RWPE1 (cell line): ENCODE measurements around the gene PCSK1.

ENCODE experiments used
- CTCF ChIA-PET: fragments of 350-600 bp; sonication (Branson Sonifier 250); formaldehyde crosslinking; extraction: SDS; loops from one replicate; lab custom pipeline; 2021; lab: Yijun Ruan, JAX
- POLR2A ChIA-PET: fragments of 400-600 bp; formaldehyde crosslinking; extraction: SDS; loops from one replicate; lab custom pipeline; 2020; ENCODE audit warnings: antibody characterized with exemption; ENCODE audit not compliant: low non-redundant PET; lab: Yijun Ruan, JAX
- DNase-seq: peaks from one replicate; pipeline ENCODE4 v3.0.0; 2012; ENCODE audit warnings: low spot score
- H3K27ac ChIP-seq: fragments of 450-650 bp; 2 replicates; pipeline ENCODE4 v1.5.1; 2017
- CTCF ChIP-seq: fragments of 450-650 bp; conservative IDR thresholded peaks from 2 replicates; pipeline ENCODE4 v1.5.1; 2017; ENCODE audit warnings: low read depth, mild to moderate bottlenecking

Gene PCSK1

GRCh38 chr5:96455789-96456188, 22.7 kb upstream of the PCSK1 start:
- CTCF ChIA-PET = interaction anchor here (0.6 to 0.8 kb wide), 2 partner anchors 13 to 76 kb away, joined by 4 read pairs; no protein-coding TSS in a partner anchor
- no peak overlapping the region for H3K27ac ChIP-seq
- POLR2A ChIA-PET = no interaction called here
- TF ChIP-seq CTCF = no peak
- DNase-seq = no peak

DNA sequence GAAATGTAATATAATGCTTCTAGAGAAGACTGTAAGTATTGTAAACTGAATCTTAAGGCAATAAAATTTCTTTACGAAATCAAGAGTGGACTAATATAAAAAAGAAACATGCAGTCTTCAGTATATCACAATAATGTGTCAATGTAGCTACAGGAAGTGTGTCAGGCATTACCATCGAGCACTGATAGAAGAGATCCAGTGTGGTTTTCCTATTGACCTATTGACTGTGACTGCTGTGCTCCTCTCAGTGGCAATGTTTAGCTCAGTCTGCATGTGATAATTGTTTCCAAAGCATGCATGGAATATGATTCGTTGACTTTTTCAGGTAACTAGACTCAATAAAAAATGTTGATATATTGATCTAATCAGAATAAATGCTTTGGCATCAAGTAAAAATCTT, 20.3 kb upstream of the PCSK1 start:
- POLR2A ChIA-PET = no interaction called here
- H3K27ac ChIP-seq = no peak overlapping the region
- no peak for DNase-seq
- CTCF ChIA-PET = no interaction called here
- TF ChIP-seq CTCF = no peak

DNA sequence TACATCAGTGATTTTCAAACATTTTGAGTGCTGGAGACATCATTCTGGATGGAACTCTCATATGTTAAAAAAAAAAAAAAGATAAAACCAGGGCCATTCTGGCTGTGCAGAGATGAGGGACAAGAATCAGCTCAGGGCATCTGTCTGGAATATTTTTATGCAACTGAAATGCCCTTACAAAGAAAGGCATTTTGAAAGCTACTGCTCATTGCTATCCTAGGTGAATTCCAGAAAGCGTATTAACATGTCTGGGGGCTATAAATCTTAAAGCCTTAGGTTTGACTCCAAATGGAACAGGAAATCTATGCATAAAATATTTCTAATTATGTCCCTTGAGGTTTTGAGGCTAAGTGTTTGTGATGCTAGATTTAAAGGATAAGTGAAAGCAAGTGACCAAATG, 14.9 kb upstream of the PCSK1 start:
- ChIA-PET POLR2A (no interaction called here), CTCF (interaction anchor here (0.7 kb wide), 2 partner anchors 15 to 654 kb away, joined by 3 to 4 read pairs; no protein-coding TSS in a partner anchor)
- TF ChIP-seq CTCF = no peak
- DNase-seq = no peak
- no peak overlapping the region for H3K27ac ChIP-seq

DNA sequence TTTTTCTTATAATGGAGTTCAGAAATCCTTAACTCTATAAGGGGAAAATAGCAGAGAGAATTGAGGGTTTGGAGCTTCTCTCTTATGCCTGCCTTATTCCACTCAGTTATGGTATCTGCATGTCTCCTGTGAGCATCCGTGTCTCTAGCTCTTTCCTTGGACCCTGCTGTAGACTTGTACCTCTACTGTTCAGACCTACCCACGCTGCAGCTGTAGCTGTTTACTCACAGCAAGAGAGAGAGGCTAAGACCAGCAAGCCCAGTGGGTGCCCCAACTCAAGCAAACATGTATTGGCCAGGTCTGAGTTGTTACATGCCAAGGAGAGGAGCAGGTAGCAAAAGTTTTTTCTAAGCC, 7.1 kb upstream of the PCSK1 start:
- no peak overlapping the region for H3K27ac ChIP-seq
- no peak for TF ChIP-seq CTCF
- ChIA-PET CTCF (no interaction called here), POLR2A (no interaction called here)
- no peak for DNase-seq

DNA sequence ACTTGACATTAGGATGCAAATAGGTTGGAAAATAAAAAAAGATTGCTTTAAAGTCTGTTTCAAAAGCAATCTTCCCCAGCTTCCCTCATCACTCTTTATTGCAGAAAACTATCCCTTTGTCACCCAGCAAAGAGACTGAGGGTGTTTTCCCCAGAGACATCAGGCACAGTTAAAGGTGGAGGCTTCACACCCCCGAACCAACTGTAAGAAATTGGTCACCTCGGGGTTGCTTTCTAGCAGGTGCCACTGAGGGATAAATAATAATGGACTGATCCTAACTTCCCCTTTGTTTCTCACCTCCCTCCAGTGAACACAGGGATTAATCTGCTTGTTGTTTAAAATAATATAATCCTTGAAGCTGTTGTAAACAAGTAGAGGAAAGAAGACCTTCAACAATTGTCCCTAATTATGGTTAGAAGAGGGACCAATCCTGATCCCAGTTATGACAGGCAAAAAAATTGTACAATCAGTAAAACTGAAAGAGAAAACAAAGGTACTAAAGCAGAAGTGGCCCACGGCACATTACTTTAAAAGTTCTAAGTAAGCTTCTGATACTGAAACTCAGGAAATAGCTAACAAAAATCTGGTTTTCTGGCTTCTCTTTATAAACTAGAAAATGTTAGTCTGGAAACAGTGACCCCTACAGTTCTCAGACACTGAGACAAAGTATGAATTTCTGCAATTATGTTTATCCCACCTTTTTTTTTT, 6.6 kb upstream of the PCSK1 start:
- TF ChIP-seq CTCF = no peak
- POLR2A ChIA-PET = interaction anchor here (0.6 kb wide), 1 partner anchor 27 kb away, joined by 5 read pairs; no protein-coding TSS in a partner anchor
- no peak overlapping the region for H3K27ac ChIP-seq
- CTCF ChIA-PET = no interaction called here
- no peak for DNase-seq

- CTCF ChIA-PET = interaction anchor here (0.7 to 1.0 kb wide), 2 partner anchors 50 to 1910 kb away, joined by 3 read pairs; no protein-coding TSS in a partner anchor
- peak; percentile 68 for DNase-seq
- POLR2A ChIA-PET = no interaction called here
- H3K27ac ChIP-seq = no peak overlapping the region
- no peak for TF ChIP-seq CTCF
Observed at GRCh38 chr5:96434201-96434645, 1.2 kb upstream of the PCSK1 start.
